Ovary (tissue), 9 donors: ENCODE data around the gene TMTC2. TPM values are rescaled to one million over a fixed set of nuclear protein-coding genes. Genes with fewer than 3 reads are reported as not detected.

ENCODE experiments used
- DNase-seq, 5 donors: peaks; one replicate each; pipeline ENCODE4 v3.0.0-alpha.2; 2019 to 2020
- H3K27ac ChIP-seq, 2 donors: fragments of 200-600 bp; one replicate each; pipeline versions ENCODE4 v1.5.1 to v1.8.0; 2019 to 2022
- H3K27me3 ChIP-seq: fragments of 200-600 bp; one replicate; pipeline ENCODE4 v1.8.0; 2022
- H3K36me3 ChIP-seq: fragments of 200-600 bp; sonication (generic); one replicate; pipeline ENCODE4 v1.5.1; 2019
- H3K4me1 ChIP-seq: one replicate; pipeline ENCODE4 v1.8.1; 2013; ENCODE audit warnings: mild to moderate bottlenecking, moderate library complexity; ENCODE audit not compliant: insufficient read depth
- H3K4me3 ChIP-seq: fragments of 200-600 bp; sonication (generic); one replicate; pipeline ENCODE4 v1.5.1; 2017
- H3K9me3 ChIP-seq, 2 donors: fragments of 200-600 bp in 1 of 2; sonication (generic) in 1 of 2; one replicate each; pipeline versions ENCODE4 v1.5.1 to v1.8.1; 2013 to 2019; ENCODE audit warnings: mild to moderate bottlenecking in 1 of 2, moderate library complexity in 1 of 2
- CTCF ChIP-seq, 3 donors: fragments of 450-650 bp in 2 of 3; fragments of 200-600 bp in 1 of 3; IDR thresholded peaks; one replicate each; pipeline versions ENCODE4 v1.5.1 to v1.8.0; 2016 to 2022; ENCODE audit warnings: antibody characterized with exemption in 3 of 3, mild to moderate bottlenecking in 1 of 3
- EP300 ChIP-seq: sonication (generic); formaldehyde crosslinking; IDR thresholded peaks from one replicate; pipeline ENCODE4 v1.6.1; 2017; ENCODE audit warnings: antibody characterized with exemption
- POLR2A ChIP-seq: fragments of 450-650 bp; IDR thresholded peaks from one replicate; pipeline ENCODE4 v1.6.1; 2017; ENCODE audit warnings: antibody characterized with exemption, mild to moderate bottlenecking, moderate library complexity
- WGBS, 3 donors: extraction: QIAGEN DNeasy Blood & Tissue Kit in 1 of 3; methylation state at CpG; one replicate each; pipeline versions ENCODE4 v1.1.5 to v1.1.7; 2013 to 2017; 5-methylcytosine and 5-hydroxymethylcytosine counted together
- intact Hi-C, 4 donors: fragments of 100-400 bp; cut with DNase I; formaldehyde crosslinking; loops; one replicate each; pipeline versions ENCODE4 v1.11.0 to v1.15.1; 2022 to 2023
- polyA plus RNA-seq, 2 donors: library from polyadenylated mRNA; stranded (reverse); fragments of 200-250 nt in 1 of 2; fragments of 350-450 nt in 1 of 2; fragmentation: Illumina TruSeq in 1 of 2; extraction: RNeasy Lipid Tissue Mini Kit (QIAGEN cat#74804) in 1 of 2; gene quantifications; one replicate each; pipeline ENCODE4 v1.2.3, GENCODE V29; 2013 to 2014
- total RNA-seq, 7 donors: library from RNA; depleted of rRNA in 2 of 7; stranded (reverse); fragments of >200 nt in 2 of 7; fragmentation: NEBNext Ultra II Directional in 3 of 7; extraction: Animal tissue kit (Norgen Biotek cat#: 25700) in 3 of 7; gene quantifications; one replicate each; pipeline versions ENCODE4 v1.1.0 to v1.2.4, GENCODE V29; 2016 to 2023
- donor health status: DM: no; HTN: no; CAD: no; lungs with moderate emphysema.
- donor health status: DM: no; HTN: no; CAD: no.
- donor health status: Bipolar disorder and iron deficiency.
- donor health status: DM: yes; HTN: yes; CAD: no.
- donor health status: DM: no; HTN: no; CAD: no.
- donor health status: DM: yes; HTN: yes; CAD: no.

TMTC2 gene
- total and polyA plus RNA-seq, 9 donors = 2.0 to 22.6 (median 5.6) TPM

DNA sequence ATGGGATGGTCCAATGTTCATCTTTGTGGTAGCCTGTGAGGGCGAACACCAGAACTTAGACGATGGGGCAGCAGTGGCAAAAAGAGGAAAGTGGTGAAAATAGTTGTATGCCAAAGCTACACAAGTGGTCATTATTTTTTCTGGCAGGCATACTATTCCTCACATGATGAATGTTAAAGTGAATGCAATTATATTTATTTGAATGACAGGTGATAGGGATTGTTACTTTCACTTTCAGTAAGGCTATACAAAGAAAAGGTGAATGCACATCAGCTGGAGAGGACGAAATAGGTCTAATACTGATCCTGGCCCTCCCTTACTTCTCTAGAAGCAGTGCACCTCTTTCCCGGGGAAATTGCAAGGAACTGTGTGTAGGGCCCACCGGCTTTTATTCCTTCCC is 470.1 kb downstream of the TMTC2 start:
- H3K27me3 ChIP-seq = no peaks in the 10 kb centered on the region
- H3K4me1 ChIP-seq = no peaks in the 10 kb centered on the region
- H3K36me3 ChIP-seq = no peaks in the 10 kb centered on the region
- 92 to 93% (median 93%) methylated on average over 5 of the region's 5 CpGs for WGBS, 3 donors
- H3K4me3 ChIP-seq = no peak overlapping the region
- H3K27ac ChIP-seq = no peak overlapping the region
- H3K9me3 ChIP-seq = no peaks in the 10 kb centered on the region
- TF ChIP-seq EP300 (no peak), POLR2A (no peak)
- intact Hi-C loops = no loop called here
- DNase-seq = no peak

DNA sequence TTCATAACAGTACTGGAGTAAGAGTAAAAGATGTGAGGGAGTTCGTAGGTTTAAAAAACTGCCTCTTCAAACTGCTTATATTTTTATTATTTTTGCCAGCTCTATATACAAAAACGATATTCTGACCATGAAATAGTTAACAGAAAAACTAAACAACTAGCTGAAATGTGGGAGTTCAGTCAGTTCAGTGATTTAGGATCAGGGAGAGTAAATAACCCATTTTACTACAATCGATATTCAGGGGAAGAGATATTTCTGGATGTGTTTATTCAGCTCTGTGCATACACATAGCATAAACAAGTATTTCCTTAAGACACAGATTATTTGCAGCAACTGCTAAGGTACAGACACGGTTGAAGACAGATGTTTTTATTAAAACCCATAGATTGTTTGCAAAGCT is 470.9 kb downstream of the TMTC2 start:
- Histone ChIP-seq H3K27me3 (no peaks in the 10 kb centered on the region), H3K4me3 (no peak overlapping the region), H3K4me1 (no peaks in the 10 kb centered on the region), H3K36me3 (no peaks in the 10 kb centered on the region), H3K9me3 (no peaks in the 10 kb centered on the region), H3K27ac (no peak overlapping the region)
- intact Hi-C loops = no loop called here
- WGBS, 3 donors = 16 to 24% (median 19%) methylated on average over 4 of the region's 4 CpGs
- DNase-seq = no peak
- TF ChIP-seq CTCF (IDR thresholded peaks at IDR 0.05) (no peak), POLR2A (no peak), EP300 (no peak)

DNA sequence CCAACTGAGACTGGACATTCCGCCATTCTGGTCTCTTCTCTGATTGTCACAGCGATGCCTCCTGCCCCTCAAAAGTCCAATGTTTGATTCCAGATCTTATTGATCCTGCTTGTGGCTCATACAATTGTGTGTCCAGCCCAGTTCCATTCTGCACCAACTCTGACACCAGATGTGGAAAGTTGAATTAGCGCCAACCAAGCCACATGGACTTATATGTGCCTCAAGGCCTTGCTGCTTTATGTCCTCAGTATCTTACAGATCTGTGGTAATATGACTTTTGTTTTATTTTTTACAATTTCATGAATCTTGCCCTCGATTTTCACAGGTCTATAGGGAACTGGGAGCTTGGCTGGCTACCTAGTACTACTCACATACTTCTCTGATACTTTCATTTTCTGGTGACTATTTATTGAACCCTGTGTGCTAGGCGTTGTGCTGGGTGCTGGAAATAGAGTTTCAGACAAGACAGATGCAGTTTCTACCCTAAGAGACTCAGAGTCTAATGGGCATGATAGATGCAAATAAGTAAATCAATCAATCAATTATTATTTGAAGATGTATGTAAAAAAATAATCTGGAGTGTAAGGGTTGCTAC is 472.0 kb downstream of the TMTC2 start:
- intact Hi-C loops = no loop called here
- DNase-seq = no peak
- H3K4me1 ChIP-seq = no peaks in the 10 kb centered on the region
- no peaks in the 10 kb centered on the region for H3K27me3 ChIP-seq
- no peak overlapping the region for H3K4me3 ChIP-seq
- H3K36me3 ChIP-seq = no peaks in the 10 kb centered on the region
- 87 to 91% (median 88%) methylated on average over 5 of the region's 5 CpGs for WGBS, 3 donors
- no peaks in the 10 kb centered on the region for H3K9me3 ChIP-seq
- no peak for TF ChIP-seq CTCF (IDR thresholded peaks at IDR 0.05)
- TF ChIP-seq POLR2A = no peak
- no peak for TF ChIP-seq EP300
- no peak overlapping the region for H3K27ac ChIP-seq

DNA sequence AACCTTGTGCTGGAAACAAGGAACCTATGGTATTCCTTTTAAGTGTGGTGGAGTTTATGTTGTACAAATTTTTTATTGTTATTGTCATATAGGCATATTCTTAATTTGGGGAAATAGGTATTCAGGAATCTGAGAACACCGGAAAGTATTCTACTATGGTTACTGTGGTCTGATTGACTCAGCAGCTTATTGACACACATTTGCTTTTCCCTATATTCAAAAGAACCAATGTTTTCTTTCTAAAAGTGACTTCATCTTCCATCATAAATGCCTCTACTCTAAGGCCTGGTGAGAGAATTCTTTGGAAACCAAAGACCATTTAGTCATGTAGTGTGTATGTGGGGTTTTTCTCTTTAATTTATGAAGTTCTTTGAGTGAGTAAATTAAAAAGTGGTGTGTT is 474.8 kb downstream of the TMTC2 start:
- 87 to 92% (median 88%) methylated on average over 1 of the region's 1 CpG for WGBS, 3 donors
- Histone ChIP-seq H3K4me3 (no peak overlapping the region), H3K36me3 (no peaks in the 10 kb centered on the region), H3K27me3 (no peaks in the 10 kb centered on the region), H3K9me3 (no peaks in the 10 kb centered on the region), H3K4me1 (no peaks in the 10 kb centered on the region), H3K27ac (no peak overlapping the region)
- no peak for DNase-seq
- TF ChIP-seq CTCF (IDR thresholded peaks at IDR 0.05) = no peak
- TF ChIP-seq POLR2A = no peak
- no peak for TF ChIP-seq EP300
- intact Hi-C loops = no loop called here

GRCh38 chr12:83168751-83169150 is 482.0 kb downstream of the TMTC2 start:
- Histone ChIP-seq H3K4me1 (no peaks in the 10 kb centered on the region), H3K27me3 (no peaks in the 10 kb centered on the region), H3K9me3 (no peaks in the 10 kb centered on the region), H3K4me3 (no peak overlapping the region), H3K36me3 (no peaks in the 10 kb centered on the region), H3K27ac (no peak overlapping the region)
- no peak for DNase-seq
- intact Hi-C loops = no loop called here
- WGBS, 3 donors = 86 to 94% (median 86%) methylated on average over 1 of the region's 1 CpG
- no peak for TF ChIP-seq POLR2A
- TF ChIP-seq CTCF (IDR thresholded peaks at IDR 0.05) = no peak
- no peak for TF ChIP-seq EP300
